A172 (cell line): Measurements from ENCODE around the gene UBXN11. TPM values are rescaled to one million over a fixed set of nuclear protein-coding genes. Genes with fewer than 3 reads are reported as not detected.

Experiments
- DNase-seq: peaks from one replicate; pipeline ENCODE4 v3.0.0-alpha.2; 2015; ENCODE audit warnings: low spot score
- total RNA-seq: library from RNA; depleted of rRNA; stranded (reverse); fragments of >200 nt; shearing (Covaris generic); gene quantifications from 2 replicates; pipeline ENCODE4 v1.2.3, GENCODE V29; 2014

The UBXN11 gene
- total RNA-seq, 1 experiment from 2014 or later: 2.9 TPM

DNA sequence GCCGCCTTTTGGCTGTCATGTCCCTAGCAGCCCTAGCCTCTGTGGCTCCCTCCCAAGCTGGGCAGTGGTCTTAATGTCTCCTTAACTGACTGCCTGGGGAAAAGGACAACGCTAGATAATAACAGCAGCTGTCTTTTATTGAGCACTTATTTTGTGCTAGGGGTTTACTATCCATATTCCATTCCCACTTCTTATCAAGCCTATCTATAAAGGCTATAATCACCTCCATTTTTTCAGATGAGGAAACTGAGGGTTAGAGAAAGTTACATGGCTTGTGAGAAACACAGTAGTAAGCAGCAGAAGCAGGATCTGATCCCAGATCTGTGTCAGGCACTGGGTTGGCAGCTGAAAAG lies 20.4 kb downstream of the UBXN11 start:
- DNase-seq: no peak

DNA sequence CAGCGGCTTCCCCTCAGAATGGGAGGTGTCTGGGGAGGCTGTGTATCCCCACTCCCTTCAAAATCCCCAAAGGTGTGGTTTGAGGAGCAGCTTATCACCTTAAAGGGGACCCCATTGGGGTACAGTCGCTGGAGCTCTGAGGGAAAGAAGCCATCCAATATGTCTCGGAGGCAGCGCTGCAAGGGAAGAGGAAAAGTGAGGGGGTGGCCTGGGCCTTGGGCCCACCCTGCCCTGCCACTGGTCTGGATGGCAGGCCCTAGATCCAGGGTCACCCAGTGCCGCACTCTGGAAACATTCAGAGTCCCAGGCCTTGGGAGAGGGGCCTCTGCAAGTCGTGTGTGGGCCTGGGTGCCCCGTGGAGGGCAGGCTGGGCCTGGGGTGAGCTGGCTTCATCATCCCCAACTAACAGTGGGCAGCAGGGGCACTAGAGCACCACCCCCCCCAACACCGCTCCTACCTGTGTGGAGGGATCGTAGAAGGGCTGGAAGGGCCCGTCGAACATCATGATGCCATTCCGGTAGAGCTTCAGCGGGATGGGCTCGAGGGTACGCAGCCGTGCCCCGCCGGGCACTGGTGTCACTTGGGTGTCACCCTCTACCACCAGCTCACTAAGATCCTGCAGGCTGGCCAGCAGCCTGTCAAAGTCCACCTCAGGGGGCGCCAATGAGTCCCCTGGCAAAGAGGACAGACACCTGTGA lies 20.9 kb downstream of the UBXN11 start:
- no peak for DNase-seq

DNA sequence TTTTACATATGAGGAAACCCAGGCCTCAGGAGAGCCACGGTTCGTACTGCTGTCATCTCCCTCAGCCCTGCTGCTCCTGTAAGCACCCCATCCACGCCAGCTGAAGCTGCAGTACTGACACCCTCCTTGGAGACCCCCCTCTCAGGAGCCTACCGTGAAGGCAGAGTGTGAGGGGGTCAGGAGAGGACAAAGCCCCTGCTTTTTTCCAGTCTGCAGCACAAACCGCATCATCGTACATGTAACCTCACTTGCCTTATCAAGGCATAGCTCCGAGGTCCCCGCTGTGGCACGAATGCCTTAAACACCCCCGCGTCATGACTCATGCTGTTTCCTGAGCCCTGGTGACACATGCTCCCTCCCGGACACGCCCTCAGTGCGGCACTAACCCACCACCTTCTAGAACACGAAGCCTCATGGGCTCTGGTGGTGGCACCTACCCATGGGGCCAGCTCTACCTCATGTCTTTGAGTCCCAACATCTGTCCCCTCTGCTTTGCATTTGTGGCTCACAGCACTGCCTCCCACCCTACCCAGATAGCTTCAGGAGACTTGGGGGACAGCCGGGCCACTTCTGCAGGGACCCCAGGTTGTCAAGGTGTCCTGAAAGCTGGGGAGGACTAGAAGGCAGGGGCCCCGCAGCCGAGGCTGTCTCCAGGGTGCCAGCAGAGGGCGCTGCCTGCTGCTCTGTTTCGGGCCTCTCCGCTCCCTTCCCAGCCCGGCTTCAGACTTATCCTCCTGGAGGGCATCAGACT lies 21.7 kb downstream of the UBXN11 start:
- peak; percentile 91 for DNase-seq

DNA sequence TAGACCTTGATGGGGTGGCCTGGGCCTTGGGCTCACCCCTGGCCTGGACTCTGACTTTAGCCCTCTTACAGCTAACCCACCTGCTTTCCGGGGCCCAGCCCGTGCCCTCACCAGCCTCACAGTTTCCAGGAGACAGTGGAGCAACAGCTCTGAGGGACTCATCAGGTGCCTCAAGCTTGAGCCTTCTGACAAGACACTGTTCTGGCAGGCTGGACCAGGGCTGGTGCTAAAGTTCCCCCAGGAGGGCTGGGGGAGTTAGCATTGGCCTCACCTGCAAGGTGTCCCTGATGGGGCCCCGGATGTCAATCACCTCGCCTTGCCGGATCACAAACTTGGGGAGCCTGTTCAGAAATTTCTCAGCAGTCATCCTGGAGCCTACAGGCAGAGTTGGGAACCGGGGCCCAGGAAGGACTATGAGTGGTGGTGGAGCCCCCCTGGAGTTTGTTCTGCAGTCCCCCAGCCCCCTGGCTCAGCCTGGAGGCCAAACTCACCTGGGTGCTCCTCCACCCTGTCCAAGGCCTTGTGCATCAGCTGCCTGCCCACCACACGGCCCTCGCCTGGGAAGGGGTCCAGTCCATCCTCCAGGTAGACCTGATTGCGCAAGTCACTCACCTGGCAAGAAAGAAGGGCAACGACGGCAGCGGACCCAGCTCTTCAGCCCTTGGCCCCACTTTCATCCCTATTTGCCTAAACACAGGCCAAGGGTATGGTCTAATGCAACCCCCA lies 22.4 kb downstream of the UBXN11 start:
- no peak for DNase-seq

DNA sequence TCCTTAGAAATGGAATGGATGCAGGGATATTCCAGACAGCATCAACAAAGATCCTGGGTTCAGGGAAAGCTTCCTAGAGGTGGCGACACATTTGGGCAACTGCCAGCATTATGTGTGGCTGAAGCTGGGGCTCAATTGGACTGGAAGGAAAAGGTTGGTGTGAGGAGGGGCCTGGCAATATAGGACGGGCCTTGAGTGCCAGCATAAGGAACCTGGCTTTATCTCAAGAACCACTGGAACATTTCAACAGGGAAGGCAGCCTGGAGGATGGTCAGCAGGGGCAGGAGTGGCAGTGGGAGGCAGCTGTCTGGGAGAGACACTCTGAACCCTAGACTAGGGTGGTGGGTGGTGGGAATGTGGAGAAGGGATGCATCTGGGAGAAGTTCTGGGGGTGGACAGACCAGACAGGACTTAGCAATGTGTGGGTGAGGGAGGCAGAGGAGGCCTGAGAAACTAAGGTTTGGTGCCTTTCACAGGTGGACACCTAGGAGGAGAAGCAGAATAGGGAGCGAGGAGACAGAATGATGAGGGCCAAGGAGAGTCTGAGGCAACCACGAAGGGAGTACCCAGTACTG lies 23.1 kb downstream of the UBXN11 start:
- DNase-seq: no peak

DNA sequence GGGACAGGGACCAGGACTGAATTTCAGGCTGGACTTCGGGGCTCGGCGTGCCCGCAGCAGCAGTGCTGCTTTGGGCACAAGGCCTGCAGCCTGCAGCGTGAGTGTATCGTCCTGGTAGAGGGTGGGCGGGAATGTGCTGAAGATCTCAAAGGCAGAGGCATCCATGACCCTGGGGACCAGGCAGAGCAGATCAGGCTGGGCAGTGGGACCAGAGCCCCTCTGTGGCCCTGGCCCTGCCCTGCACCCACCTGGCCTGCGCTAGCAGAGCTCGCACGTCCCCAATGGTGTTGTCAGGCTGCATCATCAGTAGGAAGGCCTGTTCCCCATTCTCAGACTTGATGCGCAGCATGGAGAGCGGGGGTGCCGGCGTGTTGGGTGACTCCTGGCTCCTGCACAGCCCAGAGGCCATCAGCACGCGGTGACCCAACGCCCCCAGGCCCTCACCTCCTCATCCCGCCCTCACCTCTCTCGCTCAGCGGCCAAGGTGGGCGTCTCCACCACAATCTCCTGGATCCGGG lies 24.0 kb downstream of the UBXN11 start:
- no peak for DNase-seq

DNA sequence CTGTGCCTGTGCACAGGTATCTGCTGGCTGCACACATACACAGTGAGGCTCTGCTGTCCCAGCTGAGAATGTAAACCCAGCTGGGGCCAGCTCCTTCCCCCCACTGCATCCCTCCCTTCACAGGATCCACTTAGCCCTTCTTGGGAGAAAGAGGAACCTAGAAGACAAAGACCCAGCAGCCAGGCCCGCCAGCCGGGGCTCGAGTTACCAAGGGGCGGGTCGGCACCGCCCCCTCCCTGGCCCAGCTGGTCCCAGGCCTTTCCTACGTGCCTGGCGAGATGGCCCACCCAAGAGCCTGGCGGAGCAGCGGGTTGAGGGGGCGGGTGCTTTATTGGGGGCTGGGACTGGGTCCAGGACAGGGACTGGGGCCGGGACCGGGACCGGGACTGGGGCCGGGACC lies 24.5 kb downstream of the UBXN11 start:
- DNase-seq: no peak

DNA sequence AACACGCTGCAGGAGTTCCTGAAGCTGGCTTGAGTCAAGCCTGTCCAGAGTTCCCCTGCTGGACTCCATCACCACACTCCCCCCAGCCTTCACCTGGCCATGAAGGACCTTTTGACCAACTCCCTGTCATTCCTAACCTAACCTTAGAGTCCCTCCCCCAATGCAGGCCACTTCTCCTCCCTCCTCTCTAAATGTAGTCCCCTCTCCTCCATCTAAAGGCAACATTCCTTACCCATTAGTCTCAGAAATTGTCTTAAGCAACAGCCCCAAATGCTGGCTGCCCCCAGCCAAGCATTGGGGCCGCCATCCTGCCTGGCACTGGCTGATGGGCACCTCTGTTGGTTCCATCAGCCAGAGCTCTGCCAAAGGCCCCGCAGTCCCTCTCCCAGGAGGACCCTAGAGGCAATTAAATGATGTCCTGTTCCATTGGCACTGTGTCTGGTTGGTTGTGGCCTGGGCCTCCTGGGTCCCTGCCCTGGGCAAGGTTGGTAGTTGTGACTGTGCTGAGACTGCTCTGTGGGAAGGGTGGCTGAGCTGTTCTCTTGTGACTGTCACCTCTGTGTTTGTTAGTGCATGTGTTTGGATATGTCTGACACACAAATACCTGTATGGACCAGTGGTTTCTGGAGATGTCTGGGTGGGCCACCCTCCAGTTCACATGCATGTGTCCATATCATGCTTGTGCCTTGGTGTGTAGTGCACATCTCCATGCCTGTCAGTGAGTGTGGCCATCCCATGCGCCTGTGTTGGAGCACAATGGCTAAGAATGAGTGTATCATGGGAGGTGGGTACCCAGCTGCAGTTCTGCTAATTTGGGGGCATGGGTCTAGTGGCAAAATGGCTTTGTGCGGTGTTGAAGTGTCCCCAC lies 25.1 kb downstream of the UBXN11 start:
- no peak for DNase-seq

DNA sequence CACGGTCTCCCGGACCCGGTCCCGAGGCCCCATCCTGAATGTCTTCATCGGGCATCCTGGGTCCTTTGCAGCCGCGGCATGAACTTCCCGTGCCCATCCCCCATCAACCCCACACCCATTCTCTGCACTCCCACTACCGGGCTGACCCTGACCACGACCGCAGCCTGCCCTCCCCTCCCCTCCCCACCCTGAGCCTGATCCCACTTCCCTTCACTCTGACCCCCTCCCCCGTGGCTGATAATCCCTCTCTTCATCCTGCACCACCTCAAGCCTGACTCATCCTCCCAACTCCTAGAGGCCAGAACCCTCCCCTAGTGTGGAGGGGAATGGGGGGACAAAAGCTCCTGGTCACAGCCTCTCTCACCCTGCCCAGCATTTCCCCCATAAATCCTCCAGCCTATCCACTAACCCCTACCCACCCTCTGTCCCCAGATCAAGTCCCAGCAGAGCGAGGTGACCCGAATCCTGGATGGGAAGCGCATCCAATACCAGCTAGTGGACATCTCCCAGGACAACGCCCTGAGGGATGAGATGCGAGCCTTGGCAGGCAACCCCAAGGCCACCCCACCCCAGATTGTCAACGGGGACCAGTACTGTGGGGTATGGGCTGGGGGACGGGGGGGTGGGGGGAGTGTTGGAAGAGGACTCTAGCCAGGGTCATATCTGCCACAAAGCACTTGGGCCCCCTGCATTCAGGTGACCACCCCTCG lies 25.9 kb downstream of the UBXN11 start:
- peak; percentile 61 for DNase-seq

DNA sequence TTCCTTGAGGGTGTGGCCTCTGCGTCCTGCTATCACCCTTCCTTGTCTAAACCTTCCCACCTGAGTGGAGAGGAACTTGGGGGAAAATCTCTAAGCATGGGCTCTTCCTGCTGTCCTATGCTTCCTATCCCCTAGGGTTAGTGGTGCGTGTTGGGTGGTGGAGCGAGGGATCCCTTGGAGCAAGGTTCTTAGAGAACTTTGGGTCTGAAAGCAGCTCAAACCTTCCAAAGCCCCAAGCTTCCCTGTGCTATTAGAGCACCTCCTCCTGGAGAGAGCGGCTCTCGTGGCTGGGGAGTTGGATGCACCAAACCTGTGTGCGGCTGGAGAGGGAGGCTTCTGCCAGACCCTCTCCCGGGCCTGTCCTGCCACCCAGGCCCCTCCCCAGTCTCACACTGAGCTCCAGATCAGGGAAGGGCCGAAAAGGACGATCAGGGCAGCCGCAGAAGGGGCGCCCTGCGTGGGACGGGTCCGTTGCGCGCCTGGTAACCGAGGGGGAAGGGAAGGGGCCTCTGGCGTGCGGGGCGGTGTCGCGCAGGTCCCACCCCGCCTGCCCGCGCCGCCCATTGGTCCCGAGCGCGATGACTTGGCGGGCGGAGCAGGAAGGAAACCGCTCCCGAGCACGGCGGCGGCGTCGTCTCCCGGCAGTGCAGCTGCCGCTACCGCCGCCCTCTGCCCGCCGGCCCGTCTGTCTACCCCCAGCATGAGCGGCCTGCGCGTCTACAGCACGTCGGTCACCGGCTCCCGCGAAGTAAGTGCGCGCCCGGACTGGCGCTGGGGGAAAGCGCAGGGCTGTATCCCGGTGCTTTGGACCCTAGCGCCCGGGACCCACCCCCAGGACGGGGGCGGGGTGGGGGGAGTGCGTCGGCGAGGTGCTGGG lies 26.7 kb downstream of the UBXN11 start, which contains the start of gene SH3BGRL3:
Gene SH3BGRL3 (plus strand): TSS at position 631 of the 877 bp plus-strand sequence. CDS start 70 bp downstream, at position 701.
- peak; percentile 54 for DNase-seq

DNA sequence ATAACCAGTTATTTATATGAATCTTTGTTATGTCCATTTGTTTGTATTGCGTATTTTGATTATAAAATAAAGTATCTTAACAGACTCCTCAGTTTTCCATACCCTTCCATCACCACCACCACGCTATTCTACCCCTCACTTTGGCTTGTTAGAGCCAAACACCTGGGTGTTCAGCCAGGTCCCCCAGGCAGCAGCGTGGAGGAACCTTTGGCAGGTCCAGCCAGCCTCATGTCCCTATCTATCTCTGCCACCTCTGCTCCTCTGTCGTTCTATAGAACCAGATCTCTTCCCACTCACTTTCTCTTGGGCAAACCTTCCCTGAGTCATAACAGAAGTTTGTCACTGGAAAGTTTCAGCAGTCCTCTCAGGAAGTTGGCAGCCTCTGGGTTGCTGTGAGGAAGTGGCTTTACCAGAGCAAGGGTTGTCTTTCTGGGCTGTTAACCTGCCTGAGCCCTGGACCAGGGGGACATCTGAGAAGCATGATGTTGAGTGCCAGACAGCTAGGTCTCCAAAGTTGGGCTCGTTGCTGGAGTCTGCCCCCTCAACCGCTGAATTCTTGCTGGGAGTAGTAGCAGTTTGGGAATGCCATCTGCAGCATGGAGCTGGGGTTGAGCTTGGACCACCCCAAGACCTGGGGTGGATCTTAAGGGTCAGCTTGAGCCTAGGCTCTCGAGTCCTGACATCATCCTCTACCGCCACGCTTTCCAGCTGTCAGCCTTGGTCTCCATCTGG lies 27.5 kb downstream of the UBXN11 start:
- DNase-seq: peak; percentile 62

DNA sequence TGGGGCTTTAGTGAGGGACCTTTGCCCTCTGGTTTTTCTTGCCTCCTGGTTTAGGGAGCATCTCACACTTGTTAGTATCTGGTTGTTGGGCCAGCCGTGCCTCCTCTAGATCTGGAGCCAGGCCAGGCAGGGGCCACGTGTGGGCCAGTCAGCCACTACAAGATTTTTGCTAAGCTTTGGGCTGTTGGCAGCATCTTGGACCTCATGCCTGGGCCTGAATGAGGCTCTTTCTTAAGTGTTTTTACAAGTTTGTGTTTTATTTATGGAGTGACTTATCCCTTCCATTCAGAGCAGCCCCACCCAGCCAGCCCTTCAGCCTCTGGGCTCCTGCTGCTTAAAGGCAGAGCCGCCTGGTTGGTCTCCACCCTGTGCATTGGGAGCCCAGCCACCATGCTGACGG lies 28.1 kb downstream of the UBXN11 start:
- DNase-seq: peak; percentile 65

DNA sequence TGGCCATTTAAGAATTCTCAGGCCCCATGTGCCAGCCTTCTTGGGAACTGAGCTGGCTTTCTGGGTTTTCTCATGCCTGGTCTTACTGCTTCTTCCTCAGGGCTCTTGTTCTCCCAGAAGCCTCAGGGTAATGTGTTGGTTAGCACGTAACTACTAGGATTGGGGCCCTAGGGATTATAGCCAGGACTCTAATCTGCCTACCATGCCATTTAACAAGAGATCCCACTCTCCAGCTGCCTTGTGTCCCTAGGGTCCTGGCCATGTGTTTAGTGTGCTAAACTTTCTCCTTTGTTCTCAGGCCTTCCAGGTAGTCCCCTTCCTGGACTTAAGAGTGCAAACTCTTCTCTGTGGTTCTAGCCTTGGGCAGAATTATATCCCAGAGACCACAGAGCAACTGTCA lies 28.7 kb downstream of the UBXN11 start:
- no peak for DNase-seq

DNA sequence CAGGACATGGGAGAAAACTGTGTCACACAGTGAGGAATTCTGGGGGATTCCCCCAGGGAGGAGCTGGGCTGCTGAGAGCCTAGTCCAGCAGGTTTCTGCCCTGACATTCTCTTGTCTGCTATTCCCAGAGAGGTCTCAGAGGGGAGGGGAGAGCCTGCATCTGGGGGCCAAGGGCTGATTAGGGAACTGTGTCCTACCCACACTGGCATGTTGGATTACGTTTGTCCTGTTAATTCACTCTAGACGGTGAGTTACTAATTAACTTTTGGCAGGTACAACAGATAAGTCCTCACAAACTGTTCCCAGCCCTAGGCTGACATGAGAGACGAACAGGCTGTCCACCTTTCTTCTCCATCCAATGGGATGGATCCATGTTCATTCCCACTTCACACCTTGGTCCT lies 29.2 kb downstream of the UBXN11 start:
- no peak for DNase-seq

DNA sequence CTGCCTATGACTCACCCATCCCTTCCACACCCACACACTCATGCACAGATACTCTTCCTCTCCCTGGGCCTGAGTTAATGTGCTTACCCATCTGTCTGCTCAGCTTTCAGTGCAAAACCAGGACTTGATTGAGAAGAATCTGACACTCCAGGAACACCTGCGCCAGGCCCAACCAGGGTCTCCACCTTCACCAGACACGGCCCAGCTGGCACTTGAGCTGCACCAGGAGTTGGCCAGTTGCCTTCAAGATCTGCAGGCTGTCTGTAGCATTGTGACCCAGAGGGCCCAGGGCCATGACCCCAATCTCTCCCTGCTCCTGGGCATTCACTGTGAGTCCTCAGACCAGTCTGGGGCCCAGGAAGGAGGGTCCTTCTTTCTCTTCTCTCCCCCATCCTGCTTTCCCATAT lies 30.0 kb downstream of the UBXN11 start:
- DNase-seq: no peak

DNA sequence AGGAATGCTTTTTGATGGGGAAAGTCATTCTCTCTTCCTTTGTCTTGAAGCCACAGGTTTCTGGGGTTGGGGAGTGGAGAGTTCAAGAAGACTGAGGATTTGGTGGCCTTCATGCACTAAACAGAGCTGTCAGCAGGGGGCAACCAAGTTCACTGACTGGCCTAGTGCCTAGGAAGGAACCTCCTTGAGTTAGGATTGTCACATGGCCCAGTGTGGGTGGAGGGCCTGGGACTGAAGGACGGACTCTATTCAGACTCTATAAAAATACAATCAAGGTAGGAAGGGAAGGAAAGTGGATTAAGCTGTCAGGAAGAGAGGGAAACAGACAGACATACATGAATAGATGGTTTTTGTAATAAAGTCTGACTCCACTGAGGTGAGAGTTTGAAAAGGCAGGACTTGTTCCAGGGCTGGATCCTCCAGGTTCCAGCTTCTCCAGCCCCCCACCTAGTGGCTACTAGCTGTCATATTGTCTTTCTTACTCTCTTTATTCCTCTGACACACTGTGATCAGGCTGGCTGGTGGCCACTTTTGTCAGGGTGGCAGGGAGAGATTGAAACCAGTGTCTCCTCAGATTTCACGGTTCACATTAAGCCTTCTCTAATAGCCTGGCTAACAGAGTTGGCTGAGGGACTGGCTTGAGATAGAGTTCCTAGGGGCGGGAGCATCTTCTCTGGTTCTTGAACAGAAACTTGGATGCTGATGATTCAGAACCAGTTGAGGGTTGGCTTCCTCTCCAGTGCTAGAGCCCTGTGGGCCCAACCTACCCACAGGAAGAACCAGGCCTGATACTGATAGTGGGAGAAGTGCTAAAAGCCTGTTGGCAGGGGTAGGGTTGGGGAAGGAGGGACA lies 30.6 kb downstream of the UBXN11 start:
- peak; percentile 91 for DNase-seq

DNA sequence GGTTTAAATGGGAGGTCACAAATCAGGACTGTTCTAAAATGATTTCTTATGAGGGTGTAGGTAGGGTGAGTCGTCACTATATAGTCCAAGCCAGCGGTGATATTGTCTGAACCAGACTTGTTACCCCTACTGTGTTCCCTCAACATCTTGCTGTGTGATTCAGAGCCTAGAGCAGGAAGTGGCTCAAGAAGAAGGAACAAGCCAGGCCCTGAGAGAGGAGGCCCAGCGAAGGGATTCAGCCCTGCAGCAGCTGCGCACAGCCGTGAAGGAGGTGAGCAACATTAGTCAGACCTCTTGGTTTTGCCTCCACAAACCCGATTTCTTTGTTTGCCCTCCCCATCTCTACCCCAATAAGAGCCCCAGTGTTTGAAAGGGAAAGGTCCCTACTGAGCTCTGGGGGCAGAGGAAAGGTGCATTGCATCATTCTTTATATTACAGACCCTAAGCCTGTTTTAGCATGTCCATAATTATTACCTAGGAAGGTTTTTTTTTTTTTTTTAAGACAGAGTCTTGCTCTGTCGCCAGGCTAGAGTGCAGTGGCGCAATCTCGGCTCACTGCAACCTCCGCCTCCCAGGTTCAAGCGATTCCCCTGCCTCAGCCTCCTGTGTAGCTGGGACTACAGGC lies 31.5 kb downstream of the UBXN11 start:
- DNase-seq: no peak
